ENCODE results near the gene SLC25A13.

- no peak for TF ChIP-seq CTCF (IDR thresholded peaks at IDR 0.05)
- no peak for TF ChIP-seq POLR2A (IDR thresholded peaks at IDR 0.05)
- TF ChIP-seq POLR2AphosphoS5 (IDR thresholded peaks at IDR 0.05; ENCODE audit: insufficient read depth in 1 of 2, low read depth in 1 of 2) = no peak
These were observed 7.3 kb downstream of the SLC25A13 start for GRCh38 chr7:96314402-96315124.

All from vagina (tissue), 2 donors.